ENCODE results near the gene SERBP1. TPM values are rescaled to one million over a fixed set of nuclear protein-coding genes. Genes with fewer than 3 reads are reported as not detected.

SERBP1 gene
- total RNA-seq, 1 donor from 2014 or later = 214 TPM

DNA sequence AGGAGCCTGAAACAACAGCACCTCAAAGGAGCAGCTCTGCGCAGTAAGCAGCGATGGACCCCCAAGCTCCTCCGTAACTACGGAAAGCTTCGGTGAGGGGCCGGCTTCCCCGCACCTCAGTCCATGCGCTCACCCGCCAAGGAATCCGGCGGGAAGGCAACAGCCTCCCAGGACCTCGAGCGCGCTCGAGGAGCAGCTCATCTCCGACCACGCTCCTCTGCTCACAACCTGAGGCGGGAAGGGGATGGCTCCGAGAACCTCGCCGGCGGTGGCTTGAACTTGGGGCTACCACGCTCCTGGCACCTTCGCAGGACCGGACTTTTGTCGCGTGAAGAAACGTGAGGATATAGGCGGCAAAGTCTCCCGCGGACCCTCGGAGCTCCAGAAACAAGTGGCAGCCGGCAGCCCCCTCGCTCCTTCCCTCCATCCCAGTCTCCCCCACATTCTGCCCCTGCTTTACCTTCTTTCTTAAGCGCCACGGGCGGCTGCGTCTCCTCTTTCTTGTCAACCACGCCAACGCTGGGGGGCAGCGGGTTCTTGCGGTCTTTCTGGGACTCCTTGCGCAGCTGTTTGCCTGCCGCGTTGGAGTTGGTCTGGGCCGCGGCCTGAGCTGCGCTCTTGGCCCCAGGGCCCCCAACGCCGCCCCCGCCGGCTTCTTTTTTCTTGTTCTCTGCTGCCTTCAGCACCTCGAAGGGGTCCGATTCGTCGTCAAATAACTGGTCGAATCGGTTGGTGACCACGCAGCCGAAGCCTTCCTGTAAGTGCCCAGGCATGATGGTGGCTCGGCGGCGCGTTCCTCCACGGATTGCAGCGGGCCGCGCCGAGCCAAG, 459 bp downstream of the SERBP1 start:
- H3K27me3 Mint-ChIP-seq (ENCODE audit: low read depth, unreplicated experiment) = no peaks in the 10 kb centered on the region
- Histone ChIP-seq H2AFZ (ENCODE audit: low read depth, low read length) (peak overlapping the region; percentile 82), H3K27ac (ENCODE audit: low read depth, low read length) (peak overlapping the region; percentile 78), H3K36me3 (ENCODE audit: insufficient read depth, low read length) (peaks cover 17% of the 10 kb centered on the region), H3K27me3 (ENCODE audit: insufficient read depth, low read length) (no peaks in the 10 kb centered on the region), H4K20me1 (ENCODE audit: insufficient read depth, low read length) (peaks cover 50% of the 10 kb centered on the region), H3K4me1 (ENCODE audit: insufficient read depth, low read length) (peaks cover 4% of the 10 kb centered on the region), H3K79me2 (ENCODE audit: insufficient read depth, low read length) (peaks cover 55% of the 10 kb centered on the region), H3K4me2 (ENCODE audit: low read length) (peak overlapping the region; percentile 97), H3K9me3 (ENCODE audit: insufficient read depth, low read depth, low read length) (no peaks in the 10 kb centered on the region), H3K4me3 (ENCODE audit: insufficient read depth, low read depth, low read length) (peak overlapping the region; percentile 96), H3K9ac (ENCODE audit: low read length) (peak overlapping the region; percentile 96)
- peaks cover 12% of the 10 kb centered on the region for H3K36me3 Mint-ChIP-seq (ENCODE audit: low read depth, unreplicated experiment)
- no peak for FAIRE-seq
- no peak for DNase-seq (ENCODE audit: low read depth)
- peak overlapping the region; percentile 96 for H3K4me3 Mint-ChIP-seq (ENCODE audit: unreplicated experiment)
- H3K4me1 Mint-ChIP-seq (ENCODE audit: low read depth, unreplicated experiment) = peaks cover 17% of the 10 kb centered on the region
- H3K27ac Mint-ChIP-seq (ENCODE audit: unreplicated experiment) = peak overlapping the region; percentile 97
- TF ChIP-seq, protein P1, sequence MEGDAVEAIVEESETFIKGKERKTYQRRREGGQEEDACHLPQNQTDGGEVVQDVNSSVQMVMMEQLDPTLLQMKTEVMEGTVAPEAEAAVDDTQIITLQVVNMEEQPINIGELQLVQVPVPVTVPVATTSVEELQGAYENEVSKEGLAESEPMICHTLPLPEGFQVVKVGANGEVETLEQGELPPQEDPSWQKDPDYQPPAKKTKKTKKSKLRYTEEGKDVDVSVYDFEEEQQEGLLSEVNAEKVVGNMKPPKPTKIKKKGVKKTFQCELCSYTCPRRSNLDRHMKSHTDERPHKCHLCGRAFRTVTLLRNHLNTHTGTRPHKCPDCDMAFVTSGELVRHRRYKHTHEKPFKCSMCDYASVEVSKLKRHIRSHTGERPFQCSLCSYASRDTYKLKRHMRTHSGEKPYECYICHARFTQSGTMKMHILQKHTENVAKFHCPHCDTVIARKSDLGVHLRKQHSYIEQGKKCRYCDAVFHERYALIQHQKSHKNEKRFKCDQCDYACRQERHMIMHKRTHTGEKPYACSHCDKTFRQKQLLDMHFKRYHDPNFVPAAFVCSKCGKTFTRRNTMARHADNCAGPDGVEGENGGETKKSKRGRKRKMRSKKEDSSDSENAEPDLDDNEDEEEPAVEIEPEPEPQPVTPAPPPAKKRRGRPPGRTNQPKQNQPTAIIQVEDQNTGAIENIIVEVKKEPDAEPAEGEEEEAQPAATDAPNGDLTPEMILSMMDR (IDR thresholded peaks at IDR 0.05; ENCODE audit: insufficient read depth, low read depth, low read length) = no peak
- TF ChIP-seq EZH2 (IDR thresholded peaks at IDR 0.05; ENCODE audit: insufficient read depth, low read length) = no peak
- no peaks in the 10 kb centered on the region for H3K9me3 Mint-ChIP-seq (ENCODE audit: unreplicated experiment)

DNA sequence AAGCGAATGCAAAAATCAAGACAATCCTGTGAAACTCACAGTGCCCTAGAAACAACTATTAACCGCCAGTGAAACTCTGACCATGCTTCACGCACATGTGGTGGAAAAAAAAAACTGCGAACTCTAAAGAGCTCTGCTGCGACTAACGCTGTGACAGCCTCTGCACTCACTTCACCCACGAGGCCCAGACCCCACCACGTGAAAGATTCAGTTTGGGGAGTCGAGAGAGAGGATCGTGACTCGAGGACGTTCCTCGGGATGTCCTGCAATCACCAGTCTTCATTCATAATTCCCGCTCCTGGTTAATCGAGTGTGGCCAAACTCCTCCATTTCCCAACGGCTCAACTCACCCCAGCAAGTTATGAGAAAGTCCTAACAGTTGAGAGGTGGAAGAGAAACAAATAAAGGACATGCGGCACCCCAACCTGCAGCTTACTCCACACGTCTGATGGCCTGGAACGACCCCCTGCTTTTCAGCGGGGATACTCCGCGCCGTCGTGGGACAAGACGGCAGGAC, 1.1 kb downstream of the SERBP1 start:
- H3K27ac Mint-ChIP-seq (ENCODE audit: unreplicated experiment) = peak overlapping the region; percentile 77
- peaks cover 17% of the 10 kb centered on the region for H3K4me1 Mint-ChIP-seq (ENCODE audit: low read depth, unreplicated experiment)
- Histone ChIP-seq H3K27me3 (ENCODE audit: insufficient read depth, low read length) (no peaks in the 10 kb centered on the region), H2AFZ (ENCODE audit: low read depth, low read length) (no peak overlapping the region), H3K79me2 (ENCODE audit: insufficient read depth, low read length) (peaks cover 62% of the 10 kb centered on the region), H3K4me3 (ENCODE audit: insufficient read depth, low read depth, low read length) (peak overlapping the region; percentile 96), H3K9ac (ENCODE audit: low read length) (peak overlapping the region; percentile 96), H3K9me3 (ENCODE audit: insufficient read depth, low read depth, low read length) (no peaks in the 10 kb centered on the region), H3K27ac (ENCODE audit: low read depth, low read length) (peak overlapping the region; percentile 78), H3K36me3 (ENCODE audit: insufficient read depth, low read length) (peaks cover 24% of the 10 kb centered on the region), H3K4me1 (ENCODE audit: insufficient read depth, low read length) (peaks cover 4% of the 10 kb centered on the region), H4K20me1 (ENCODE audit: insufficient read depth, low read length) (peaks cover 56% of the 10 kb centered on the region), H3K4me2 (ENCODE audit: low read length) (peak overlapping the region; percentile 97)
- peak overlapping the region; percentile 96 for H3K4me3 Mint-ChIP-seq (ENCODE audit: unreplicated experiment)
- TF ChIP-seq EZH2 (IDR thresholded peaks at IDR 0.05; ENCODE audit: insufficient read depth, low read length) = no peak
- TF ChIP-seq, protein P1 (IDR thresholded peaks at IDR 0.05; ENCODE audit: insufficient read depth, low read depth, low read length) = no peak
- FAIRE-seq (no peak), DNase-seq (ENCODE audit: low read depth) (no peak)
- peaks cover 12% of the 10 kb centered on the region for H3K36me3 Mint-ChIP-seq (ENCODE audit: low read depth, unreplicated experiment)
- no peaks in the 10 kb centered on the region for H3K27me3 Mint-ChIP-seq (ENCODE audit: low read depth, unreplicated experiment)
- no peaks in the 10 kb centered on the region for H3K9me3 Mint-ChIP-seq (ENCODE audit: unreplicated experiment)

Measured in astrocyte (in vitro differentiated cells and primary cell).